GM18909 (cell line): ENCODE measurements around the gene DCUN1D1.

Experiments
- ATAC-seq: cut with Tn5 transposase; IDR thresholded peaks from one replicate; pipeline ENCODE4 v1.9.1; 2021; ENCODE audit warnings: mild to moderate bottlenecking; ENCODE audit not compliant: unreplicated experiment, poor library complexity

DCUN1D1 gene

DNA sequence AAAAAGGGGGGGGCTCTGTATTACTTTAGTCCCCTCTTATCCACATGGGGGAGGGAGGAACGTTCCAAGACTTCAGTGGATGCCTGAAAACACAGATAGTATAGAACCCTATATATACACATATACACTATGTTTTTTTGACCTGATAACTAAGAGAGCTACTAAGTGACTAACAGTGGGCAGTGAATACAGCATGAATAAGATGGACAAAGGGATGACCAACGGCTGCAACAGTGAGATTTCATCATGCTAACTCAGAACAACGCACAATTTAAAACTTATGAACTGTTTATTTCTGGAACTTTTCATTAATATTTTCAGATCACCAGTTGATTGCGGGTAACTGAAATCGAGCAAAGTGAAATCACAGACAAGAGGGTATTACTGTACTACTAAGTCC lies 7.3 kb downstream of the DCUN1D1 start:
- ATAC-seq, result no peak

- no peak for ATAC-seq
These were observed 8.0 kb downstream of the DCUN1D1 start for GRCh38 chr3:182972387-182972786.

GRCh38 chr3:182971637-182972036 lies 8.7 kb downstream of the DCUN1D1 start:
- ATAC-seq, result no peak

- no peak for ATAC-seq
These were observed 9.4 kb downstream of the DCUN1D1 start for GRCh38 chr3:182970811-182971418.

DNA sequence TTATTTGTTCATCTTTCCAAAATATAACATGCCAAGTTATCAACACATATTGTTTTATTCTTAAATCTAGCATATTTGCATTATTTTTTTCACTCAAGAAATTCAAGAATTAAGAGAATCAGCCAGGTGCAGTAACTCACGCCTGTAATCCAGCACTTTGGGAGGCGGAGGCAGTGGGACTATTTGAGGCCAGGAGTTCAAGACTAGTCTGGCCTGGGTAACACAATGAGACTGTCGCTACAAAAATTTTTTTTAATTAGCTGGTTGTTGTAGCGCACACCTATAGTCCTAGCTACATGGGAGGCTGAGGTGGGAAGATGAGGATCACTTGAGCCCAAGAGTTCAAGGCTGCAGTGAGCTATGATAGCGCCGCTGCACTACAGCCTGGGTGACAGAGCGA lies 10.5 kb downstream of the DCUN1D1 start:
- ATAC-seq, result no peak

GRCh38 chr3:182969277-182969676 lies 11.1 kb downstream of the DCUN1D1 start:
- ATAC-seq, result no peak

DNA sequence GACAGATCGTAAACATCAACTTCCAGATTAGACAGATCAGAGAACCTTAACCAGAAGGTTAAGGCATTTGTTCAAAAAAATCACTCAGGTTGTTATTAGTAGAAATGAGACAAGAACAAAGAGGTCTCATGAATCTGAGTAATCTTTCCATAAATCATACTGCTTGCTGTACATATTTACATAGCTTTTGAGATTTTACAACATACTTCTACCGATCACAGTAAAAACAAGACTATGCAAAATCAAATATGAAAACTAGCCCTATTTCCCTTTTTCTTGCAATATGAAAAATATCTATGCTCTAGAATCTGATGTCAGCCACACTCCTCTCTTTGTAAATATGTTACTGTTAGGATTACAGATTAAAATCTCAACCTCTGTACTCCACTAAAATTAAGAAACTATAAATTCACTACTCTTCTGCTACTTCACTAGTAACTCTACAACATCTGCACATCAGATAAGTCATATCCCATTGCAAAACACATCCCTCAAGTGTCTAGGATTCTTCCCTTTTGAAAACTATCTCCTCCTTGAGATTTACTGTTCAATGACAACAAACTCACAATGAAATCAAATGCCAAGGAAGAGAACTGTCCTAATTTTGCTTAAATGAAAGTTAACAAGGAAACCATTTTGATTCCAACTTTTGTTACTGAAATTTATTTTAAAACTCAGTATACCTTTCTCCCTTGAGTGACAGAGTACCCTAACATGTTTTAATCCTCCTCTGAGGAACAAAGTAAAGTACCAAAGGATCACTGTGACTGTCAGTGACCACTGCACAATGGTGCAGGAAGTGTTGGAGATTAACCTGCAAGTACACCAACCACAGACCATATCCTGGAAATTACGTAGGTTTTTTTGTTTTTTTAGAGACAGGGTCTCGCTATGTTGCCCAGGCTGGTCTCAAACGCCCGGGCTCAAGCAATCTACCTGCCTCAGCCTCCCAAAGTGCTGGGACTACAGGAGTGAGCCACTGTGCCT lies 12.8 kb downstream of the DCUN1D1 start:
- peak; percentile 60 for ATAC-seq

GRCh38 chr3:182965861-182966366 lies 14.4 kb downstream of the DCUN1D1 start:
- no peak for ATAC-seq

- no peak for ATAC-seq
These were observed 16.2 kb downstream of the DCUN1D1 start for GRCh38 chr3:182964179-182964578.

DNA sequence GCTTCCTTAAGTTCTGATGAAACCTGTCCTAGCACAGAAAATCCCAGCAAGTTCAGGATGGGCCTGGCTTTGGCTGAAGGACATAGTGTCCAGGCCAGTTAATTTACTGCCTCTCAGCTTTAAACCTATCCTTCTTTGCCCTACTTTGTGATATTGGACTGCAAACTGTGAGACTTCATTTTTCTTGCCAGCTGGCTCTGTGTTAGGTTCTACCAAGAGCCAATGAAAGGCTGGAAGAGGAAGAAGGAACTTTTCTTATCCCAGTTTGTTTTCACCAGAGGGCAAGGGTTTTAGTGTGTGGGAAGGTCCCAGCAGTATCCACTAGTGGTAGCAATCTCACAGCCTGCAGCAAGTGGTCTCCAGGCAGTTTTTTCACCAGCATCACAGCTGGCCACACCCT lies 18.2 kb downstream of the DCUN1D1 start:
- ATAC-seq, result no peak

DNA sequence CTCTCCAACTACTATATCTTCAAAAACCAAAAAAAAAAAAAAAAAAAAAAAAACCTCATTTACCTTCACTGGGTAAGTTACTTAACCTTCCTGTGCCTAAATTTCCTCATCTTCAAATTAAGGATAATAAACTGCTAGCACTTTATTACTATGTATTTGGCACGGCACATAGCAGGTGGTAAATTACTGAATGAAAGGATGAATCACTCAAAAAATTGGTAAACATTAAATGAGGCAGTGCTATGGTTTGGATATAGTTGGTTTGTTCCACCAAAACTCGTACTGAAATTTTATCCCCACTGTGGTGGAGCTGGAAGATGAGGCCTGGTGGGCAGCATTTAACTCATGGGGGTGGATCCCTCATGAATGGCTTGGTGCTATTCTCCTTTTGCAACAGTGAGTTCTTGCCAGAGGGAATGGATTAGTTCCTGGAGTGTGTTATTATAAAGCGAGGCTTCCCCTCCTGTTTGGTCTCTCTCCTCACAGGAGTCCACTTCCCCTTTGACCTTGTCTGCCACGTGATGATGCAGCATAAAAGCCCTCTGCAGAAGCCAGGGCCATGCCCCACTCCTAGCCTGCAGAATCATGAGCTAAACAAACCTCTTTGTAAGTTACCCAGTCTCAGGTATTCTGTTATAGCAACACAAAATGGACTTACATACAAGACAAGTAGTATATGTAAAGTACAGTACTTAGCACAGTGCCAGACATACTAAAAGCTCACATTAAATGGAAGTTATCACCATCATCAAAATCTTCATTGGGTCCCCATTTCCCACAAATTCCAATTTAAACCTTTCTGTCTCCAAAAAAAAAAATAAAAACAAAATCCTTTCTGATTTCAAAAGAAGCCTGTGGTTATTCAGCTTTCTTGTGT lies 20.6 kb downstream of the DCUN1D1 start:
- ATAC-seq, result no peak

DNA sequence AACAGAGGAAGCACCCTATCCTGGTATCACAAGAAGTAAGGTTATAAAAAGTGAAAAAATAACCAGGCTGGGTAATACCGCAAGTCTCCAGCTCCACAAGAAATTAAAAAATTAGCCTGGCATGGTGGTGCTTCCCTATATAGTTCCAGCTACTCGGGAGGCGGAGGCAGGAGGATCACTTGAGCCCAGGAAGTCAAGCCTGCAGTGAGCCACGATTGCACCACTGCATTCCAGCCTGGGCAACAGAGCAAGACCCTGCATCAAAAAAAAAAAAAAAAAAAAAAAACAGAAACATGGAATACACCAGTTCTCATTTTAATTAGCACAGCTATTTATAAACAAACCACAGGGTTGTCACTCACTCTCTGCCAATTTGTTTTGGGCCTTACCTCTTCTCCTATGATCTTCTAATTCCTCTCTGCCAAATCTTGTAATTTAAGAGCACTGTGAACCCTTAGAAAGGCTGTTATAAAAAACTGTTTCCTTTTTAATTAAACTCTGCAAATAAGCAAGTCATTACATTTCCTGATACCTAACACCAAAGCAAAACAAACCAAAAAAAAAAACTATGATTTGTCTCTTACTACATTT lies 22.6 kb downstream of the DCUN1D1 start:
- no peak for ATAC-seq

GRCh38 chr3:182957226-182957625 lies 23.1 kb downstream of the DCUN1D1 start:
- no peak for ATAC-seq

GRCh38 chr3:182954553-182955235 lies 25.6 kb downstream of the DCUN1D1 start:
- peak; percentile 94 for ATAC-seq

- no peak for ATAC-seq
These were observed 30.6 kb downstream of the DCUN1D1 start for GRCh38 chr3:182949688-182950087.

GRCh38 chr3:182948305-182948704 lies 32.0 kb downstream of the DCUN1D1 start:
- no peak for ATAC-seq

DNA sequence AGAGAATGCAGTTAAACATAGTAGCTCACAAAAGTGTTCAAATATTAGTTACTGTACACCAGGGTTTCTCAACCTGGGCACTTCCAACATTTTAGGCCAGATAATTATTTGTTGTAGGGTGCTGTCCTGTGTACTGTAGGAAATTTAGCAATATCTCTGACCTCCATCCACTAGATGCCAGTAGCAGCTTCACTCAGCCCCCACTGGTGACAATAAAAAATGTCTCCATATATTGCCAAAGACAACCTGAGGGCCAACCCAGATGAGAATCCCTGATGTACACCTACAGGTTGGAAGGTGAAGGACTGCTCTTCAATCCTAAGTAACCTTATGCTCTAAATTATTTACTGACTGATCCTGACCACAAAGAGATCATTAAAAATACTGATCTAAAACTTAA lies 32.5 kb downstream of the DCUN1D1 start:
- peak; percentile 66 for ATAC-seq

DNA sequence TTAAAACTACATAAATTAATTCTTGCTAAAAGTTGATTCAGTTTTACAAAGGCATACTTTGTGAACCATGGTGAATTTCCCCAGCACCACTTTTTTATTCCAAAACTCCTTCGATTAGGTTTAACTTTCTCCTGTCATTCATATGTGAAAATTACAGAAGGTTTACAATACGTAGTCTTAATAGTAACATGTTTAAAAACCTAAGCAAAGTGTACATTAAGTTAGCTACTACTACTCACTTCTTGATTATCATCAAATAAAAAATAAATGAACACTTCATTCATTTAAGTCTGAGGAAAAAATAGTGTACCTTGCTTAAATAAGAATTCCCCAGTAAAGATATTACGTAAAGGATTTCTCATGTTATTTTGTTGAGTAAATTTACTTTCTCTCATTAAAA lies 38.6 kb downstream of the DCUN1D1 start:
- ATAC-seq, result no peak

DNA sequence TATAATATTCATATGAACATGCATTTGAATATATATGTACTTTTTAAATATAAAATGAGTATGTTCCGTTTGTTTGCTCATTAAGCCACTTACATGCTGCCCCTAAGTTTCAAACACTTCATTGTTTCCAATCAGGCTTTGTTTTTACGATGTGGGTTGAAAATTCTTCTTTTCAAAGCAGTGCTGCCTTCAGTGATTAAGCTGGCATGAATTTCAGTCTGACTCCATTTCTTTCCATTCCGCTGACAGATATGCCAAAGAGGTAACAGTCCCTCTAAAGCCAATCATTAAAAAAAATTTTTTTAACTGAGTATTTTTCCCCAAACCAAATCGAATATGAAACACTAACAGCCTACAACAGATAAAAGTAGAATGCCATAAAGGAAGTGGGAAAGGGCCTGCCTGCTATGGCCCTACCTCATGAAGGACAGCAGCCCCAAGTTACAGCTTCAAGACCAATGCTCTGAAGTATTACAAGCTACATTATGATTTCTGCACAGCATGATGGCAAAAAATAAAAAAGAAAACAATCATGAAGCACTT lies 40.0 kb downstream of the DCUN1D1 start:
- ATAC-seq, result no peak
